HG03060 (cell line): Measurements from ENCODE around the gene DIO3.
"Not testable (repeated sequence)": the region's sequence is repeated elsewhere in the genome, so short reads cannot be mapped to it uniquely, and the experiment has no call there.

Experiments used
- ATAC-seq: cut with Tn5 transposase; IDR thresholded peaks from one replicate; pipeline ENCODE4 v1.9.1; 2021; ENCODE audit warnings: low read depth, moderate number of reproducible peaks; ENCODE audit not compliant: unreplicated experiment

DIO3 gene

GRCh38 chr14:101540481-101541462 lies 20.5 kb upstream of the DIO3 start:
- no peak for ATAC-seq

- no peak for ATAC-seq
Measured at GRCh38 chr14:101542391-101542790, 18.9 kb upstream of the DIO3 start.

DNA sequence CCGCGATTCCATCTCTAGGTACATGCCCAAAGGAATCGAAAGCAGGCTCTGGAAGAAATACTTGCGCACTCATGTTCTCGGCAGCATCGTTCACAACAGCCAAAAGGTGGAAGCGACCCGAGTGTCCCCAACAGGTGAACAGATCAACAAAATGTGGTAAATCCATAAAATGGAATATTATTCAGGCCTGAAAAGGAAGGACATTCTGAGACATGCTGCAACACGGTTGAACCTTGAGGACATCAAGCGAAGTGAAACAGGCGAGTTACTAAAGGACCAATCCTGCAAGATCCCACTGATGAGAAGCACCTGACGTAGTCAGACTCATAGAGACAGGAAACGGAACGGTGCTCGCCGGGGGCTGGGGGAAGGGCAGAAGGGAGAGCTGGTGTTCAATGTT lies 17.5 kb upstream of the DIO3 start:
- no peak for ATAC-seq

- ATAC-seq, result no peak
Measured at GRCh38 chr14:101544550-101544949, 16.7 kb upstream of the DIO3 start.

GRCh38 chr14:101546706-101547105 lies 14.6 kb upstream of the DIO3 start:
- ATAC-seq, result no peak

DNA sequence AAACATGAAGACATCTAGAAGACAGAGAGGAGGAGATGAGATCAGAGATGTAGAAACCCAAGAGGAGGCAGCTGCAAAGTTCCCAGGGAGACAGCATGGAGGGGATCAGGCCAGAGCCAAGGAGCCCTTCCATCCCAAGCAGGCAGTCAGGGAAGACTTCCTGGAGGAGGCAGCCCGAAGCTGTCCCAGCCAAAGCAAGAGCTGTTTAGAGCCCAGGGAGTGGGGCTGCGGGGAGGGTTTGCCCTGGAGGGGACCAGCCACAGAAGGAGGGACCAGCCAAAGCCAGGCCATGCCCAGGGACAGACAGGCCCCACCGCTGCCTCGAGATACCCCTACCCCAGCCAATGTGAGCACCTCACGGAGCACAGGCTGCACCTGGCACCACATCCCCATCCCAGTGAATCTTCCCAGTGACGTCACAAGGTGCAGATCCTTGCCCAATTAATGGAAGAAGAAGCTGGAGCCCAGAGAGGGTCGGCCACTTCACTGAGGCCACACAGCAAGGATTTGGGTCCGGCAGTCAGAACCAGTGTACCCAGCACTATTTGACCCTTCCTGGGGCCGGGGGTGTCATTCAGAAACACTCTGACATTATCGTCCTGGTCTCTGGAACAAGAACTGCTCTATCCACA lies 14.1 kb upstream of the DIO3 start:
- ATAC-seq, result no peak

DNA sequence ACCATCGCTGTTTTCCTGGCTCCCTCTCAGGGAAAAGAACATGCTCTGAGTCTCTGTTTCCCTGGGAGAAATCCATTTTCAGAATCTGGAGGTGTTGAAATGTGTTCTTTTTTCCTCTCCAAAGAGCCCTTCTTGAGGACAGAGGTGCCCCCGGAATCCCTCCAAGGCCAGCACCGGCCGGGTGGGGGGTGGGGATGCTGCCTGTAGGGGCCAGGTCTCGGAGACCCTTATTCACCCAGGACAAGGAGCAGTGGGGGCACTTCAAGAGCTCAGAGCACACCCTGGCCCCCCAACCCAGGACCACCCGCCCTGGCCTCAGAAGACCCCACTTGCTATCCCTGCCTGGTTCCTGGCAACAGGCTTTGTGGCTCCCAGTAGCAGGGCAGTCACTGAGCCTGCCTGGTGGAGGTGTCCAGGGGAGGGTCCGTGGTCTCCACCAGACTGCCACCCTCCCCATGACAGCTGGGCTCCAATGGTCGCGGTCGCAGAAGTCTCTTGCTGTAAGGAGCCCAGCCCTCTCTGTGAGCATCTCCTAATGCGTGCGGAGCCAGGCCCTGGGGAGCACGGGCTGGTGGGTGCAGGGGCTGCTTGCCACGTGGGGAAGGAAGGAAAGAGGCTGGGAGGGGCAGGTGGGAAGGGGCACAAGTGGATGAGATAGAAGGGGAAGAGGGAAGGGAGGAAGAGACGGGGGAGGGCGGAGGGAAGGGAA lies 13.2 kb upstream of the DIO3 start:
- no peak for ATAC-seq

- no peak for ATAC-seq
Measured at GRCh38 chr14:101548710-101549109, 12.6 kb upstream of the DIO3 start.

DNA sequence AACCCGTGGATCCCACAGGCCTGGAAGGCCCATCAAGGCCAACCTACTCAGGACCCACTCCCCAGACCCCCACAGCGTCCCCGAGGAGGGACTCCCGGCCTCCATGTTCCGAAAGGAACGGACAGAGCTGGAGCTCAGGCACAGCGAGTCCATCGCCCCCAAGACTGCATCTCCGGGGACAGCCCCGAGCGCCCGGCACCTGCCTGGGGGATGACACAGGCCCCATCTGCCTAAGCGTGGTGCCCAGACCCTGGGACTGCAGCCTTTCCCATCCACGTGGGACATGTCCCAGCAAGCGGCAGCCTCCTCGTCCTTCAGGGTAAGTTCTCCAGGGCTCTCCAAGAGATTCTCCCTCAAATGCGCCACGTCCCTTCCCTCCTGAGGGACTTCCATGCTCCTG lies 12.1 kb upstream of the DIO3 start:
- no peak for ATAC-seq

DNA sequence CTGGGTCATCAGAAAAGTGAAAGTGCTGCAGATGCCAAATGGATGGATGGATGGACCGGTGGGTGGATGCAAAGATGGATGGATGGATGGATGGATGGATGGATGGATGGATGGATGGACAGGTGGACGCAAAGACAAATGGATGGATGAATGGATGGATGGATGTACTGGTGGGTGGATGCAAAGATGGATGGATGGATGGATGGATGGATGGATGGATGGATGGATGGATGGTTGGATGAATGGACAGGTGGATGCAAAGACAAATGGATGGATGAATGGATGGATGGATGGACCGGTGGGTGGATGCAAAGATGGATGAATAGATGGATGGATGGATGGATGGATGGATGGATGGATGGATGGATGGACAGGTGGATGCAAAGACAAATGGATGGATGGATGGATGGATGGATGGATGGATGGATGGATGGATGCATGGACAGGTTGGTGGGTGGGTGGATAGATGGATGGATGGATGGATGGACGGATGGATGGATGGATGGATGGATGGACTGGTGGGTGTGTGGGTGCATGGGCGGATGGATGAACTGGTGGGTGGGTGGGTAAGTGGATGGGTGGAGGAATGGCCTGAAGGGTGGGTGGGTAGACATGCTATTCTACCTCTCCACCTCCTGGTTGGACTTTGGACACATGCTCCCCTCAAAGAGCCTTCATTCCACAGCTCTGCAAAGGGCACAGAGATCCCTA lies 10.9 kb upstream of the DIO3 start:
- not testable (repeated sequence) for ATAC-seq

DNA sequence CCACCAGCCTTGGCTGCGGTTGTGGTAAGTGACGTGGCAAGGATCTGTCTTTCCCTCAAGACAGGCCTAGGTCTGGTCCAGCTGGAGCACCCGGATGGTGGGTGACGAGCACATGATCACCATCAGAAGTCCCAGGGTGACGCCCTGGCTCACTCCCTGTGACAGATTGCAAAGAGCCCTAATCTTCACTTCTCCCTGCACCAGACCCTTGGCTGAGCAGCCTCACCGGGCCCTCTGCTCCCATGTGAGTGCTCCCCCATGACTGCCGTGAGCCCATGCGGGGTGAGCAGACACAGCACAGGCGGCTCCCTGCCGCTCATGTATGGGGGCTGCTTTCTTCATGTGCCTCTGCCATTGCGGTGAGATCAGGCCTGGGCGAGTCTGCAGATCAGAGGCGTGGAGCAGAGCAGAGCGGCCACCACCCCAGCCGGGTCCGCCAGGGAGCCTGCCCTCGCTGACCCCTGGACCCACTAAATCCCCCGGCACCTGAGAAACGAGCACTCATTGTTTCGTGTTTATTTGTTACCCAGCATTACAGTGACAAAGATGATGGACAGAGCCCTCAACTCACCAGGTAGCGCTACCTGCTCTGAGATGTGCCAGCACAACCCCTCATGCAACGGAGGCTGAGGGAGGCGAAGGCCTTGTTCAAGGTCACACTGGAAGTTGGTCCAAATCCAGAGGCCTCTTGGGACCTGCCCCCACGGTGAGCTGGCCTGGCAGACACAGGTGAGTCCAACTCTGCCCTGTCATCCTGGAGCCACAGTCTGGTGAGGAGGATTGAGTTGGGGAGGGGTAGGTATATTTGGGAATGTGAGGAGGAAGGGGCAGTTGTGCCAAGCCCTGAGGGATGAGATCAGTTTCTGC lies 9.3 kb upstream of the DIO3 start:
- ATAC-seq, result no peak

DNA sequence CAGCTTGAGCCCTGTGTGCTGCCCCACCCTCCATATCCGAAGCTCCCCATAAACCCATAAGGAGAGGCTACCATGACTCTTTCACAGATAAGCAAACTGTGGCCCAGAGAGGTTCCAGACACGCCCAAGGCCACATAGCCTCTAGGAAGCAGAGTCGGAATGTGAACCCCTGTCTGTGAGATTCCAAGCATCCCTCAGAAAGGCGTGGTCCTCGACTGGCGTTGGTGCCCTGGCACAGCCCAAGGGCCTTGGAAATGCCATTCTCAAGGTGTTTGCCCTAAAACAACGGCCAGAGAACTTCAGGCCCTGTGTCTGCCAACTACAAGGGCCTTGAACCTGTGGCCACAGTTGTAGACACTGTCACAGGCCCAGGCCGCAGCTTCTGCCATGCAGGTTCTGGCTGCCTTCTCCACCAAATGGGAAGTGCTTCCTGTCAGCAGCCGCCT lies 8.5 kb upstream of the DIO3 start:
- no peak for ATAC-seq

DNA sequence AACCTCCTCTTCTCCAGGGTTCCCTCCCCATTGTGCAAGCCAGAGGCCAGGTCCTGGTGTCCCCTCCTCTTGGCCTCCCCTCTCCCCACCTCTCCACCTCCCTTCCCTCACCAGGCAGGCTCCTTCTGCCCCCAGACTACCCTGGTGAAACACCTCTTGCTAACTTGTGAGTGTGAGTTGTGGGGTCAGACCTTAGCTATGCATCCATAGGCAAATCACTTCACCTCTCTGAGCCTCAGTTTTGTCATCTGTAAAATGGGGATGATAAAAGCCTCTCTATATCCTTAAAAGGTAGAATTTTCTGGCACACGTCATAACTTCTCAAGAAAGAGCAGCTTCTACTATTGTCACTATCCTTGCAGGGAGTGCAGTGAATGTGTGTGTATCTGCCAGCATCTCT lies 7.9 kb upstream of the DIO3 start:
- ATAC-seq, result no peak

GRCh38 chr14:101553931-101554330 lies 7.4 kb upstream of the DIO3 start:
- no peak for ATAC-seq

DNA sequence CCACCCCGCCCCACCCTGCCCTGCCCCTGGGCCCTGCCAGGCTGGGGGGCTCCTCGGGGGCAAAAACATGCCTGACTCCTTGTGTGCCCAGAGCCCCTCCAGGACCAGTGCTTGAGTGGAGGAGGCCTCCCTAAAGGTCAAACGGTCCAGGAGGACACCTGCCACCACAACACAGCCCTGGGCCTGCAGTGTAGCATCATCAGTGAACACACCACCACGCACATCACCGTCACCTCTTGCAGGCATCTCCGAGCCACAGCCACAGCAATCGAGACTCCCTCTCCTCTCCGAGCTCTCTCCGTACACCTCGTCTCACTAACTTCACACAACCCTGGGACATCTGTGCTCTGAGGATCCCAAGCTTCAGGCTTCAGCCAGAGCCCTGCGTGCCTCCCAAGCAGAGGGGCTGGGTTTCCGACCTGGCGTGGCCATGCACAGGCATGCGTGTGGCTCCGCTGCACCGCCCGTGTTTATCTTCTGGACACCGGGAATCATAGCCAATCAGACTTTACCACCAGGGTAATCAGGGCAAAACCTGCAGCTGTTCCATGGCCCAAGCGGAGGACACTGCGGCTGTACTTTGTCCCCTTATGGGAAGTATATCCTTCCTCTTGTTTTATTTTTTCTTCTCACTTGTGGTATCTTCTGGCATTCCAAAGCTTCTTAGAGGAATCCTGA lies 6.2 kb upstream of the DIO3 start:
- ATAC-seq, result no peak

- ATAC-seq, result not testable (repeated sequence)
Measured at GRCh38 chr14:101555669-101556043, 5.6 kb upstream of the DIO3 start.

GRCh38 chr14:101556131-101556530 lies 5.2 kb upstream of the DIO3 start:
- ATAC-seq, result no peak

DNA sequence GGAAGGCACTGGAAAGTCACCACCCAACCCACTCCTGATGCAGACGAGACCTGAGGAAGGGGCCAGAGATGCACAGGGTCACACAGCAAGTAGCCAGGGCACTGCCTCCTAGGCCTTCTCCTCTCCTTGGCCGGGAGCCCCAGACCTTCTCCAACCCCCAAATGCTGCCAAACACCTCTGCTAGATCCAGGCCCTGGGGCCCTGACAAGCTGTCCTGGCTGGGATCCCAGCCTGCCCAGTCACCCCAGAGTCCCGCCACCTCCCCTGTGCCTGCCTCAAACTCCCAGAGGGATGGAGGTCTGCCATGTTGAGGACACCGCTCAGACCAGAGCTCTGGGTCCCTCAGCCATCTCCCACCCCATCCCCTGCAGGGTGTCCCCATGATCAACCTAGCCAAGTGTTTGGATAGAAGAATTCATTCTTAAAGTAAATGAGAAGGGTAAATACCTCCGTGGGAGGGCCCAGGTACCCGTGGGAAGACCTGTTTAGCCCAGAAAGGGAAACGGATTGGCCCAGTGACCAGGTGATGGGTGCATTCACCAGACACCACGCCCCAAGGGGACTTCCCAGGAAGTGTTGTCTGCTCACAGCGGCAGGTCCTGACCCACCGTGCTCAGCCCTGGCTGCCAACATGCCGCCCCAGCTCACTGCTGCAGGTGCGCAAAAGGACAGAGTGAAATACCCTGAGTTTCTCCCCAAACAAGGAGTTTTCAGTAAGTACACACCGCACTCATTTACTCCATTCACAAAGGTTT lies 4.6 kb upstream of the DIO3 start:
- no peak for ATAC-seq
